Measurements from ENCODE around the gene HNMT. TPM values are rescaled to one million over a fixed set of nuclear protein-coding genes. Genes with fewer than 3 reads are reported as not detected.

The HNMT gene
- total and polyA plus RNA-seq, 2 of the 13 experiments (the other 11 are each of a cell fraction or from before 2014, with no cell fraction given), result 279 to 309 TPM

GRCh38 chr2:137963535-137964065 is 673 bp upstream of the HNMT start:
- Histone ChIP-seq H3K27ac (ENCODE audit: extremely low read length, insufficient read depth, low read length) (peak overlapping the region; percentile 100), H3K4me3 (replicated peaks in 1 of 3; ENCODE audit: insufficient read depth in 1 of 3, low read depth in 2 of 3, low read length in 3 of 3) (peak overlapping the region; percentile 15 to 60 (median 20); a peak in 5 of 6 replicates), H3K9ac (ENCODE audit: insufficient read depth, low read depth, low read length) (peak overlapping the region; percentile 91), H4K20me1 (ENCODE audit: insufficient read depth, low read length) (no peaks in the 10 kb centered on the region), H3K79me2 (ENCODE audit: insufficient read depth, low read length) (peaks cover 57% of the 10 kb centered on the region), H2AFZ (ENCODE audit: low read length) (no peak overlapping the region), H3K4me2 (ENCODE audit: low read depth, low read length) (peak overlapping the region; percentile 90), H3K36me3 (replicated peaks in 1 of 2; ENCODE audit: control insufficient read depth in 1 of 2, insufficient read depth in 2 of 2, low read length in 2 of 2) (peaks cover 0 to 9% of the 10 kb centered on the region in 2 experiments; a peak in 2 of 5 replicates), H3K9me3 (ENCODE audit: low read length) (no peaks in the 10 kb centered on the region), H3K4me1 (ENCODE audit: insufficient read depth, low read length) (peaks cover 64% of the 10 kb centered on the region), H3K27me3 (ENCODE audit: control insufficient read depth in 1 of 2, insufficient read depth in 2 of 2, low read length in 2 of 2) (no peaks in the 10 kb centered on the region; a peak in 2 of 5 replicates)
- ATAC-seq (peak; percentile 28), FAIRE-seq (no peak), DNase-seq (ENCODE audit: low spot score) (peak; percentile 53)
- 32% methylated on average over 9 of the region's 9 CpGs for WGBS (ENCODE audit: low lambda C conversion rate)
- ChIA-PET POLR2A (interaction anchor here (0.7 to 9.4 kb wide), 44 partner anchors 8 to 824 kb away, joined by 3 to 733 read pairs (median 6); no protein-coding TSS in a partner anchor), CTCF (ENCODE audit: low intra/inter-chr PET ratio, low total read pairs) (no interaction called here)
- TSS peak; percentile 98 for BruUV-seq (replicated peaks)
- in situ Hi-C loops (cut with HindIII; ENCODE audit: extremely low pct_ligation_motif_present, low pct_unique_long_range_greater_than_20kb) (no loop called here), intact Hi-C loops (cut with micrococcal nuclease; ENCODE audit: unreplicated experiment) (loop anchor here (1.0 to 5.0 kb wide), 6 partner anchors 20 to 529 kb away; no protein-coding TSS in a partner anchor)
- 0 out of 2 replicates have a peak, but pooled peaks have one; percentile 45 for TF ChIP-seq FUBP1 (CRISPR knock-in tag; IDR thresholded peaks at IDR 0.05; ENCODE audit: borderline replicate concordance)
- no peak for TF ChIP-seq ZNF784 (CRISPR knock-in tag; IDR thresholded peaks at IDR 0.05; ENCODE audit: borderline replicate concordance)
- TF ChIP-seq MTF2 (CRISPR knock-in tag; IDR thresholded peaks at IDR 0.05; ENCODE audit: borderline replicate concordance), result peak; percentile 59; the same call in 1 of the 2 replicates
- no peak for TF ChIP-seq ZNF17 (CRISPR knock-in tag; IDR thresholded peaks at IDR 0.05)
- TF ChIP-seq BRD4 (CRISPR knock-in tag; IDR thresholded peaks at IDR 0.05), result peak; percentile 47; the same call in 1 of the 2 replicates
- TF ChIP-seq ZFYVE20 (CRISPR knock-in tag; IDR thresholded peaks at IDR 0.05; ENCODE audit: borderline replicate concordance, low read depth), result no peak
- TF ChIP-seq KDM5B (CRISPR knock-in tag; IDR thresholded peaks at IDR 0.05; ENCODE audit: borderline replicate concordance), result no peak
- TF ChIP-seq POGK (CRISPR knock-in tag; conservative IDR thresholded peaks at IDR 0.05), result no peak
- TF ChIP-seq TOE1 (CRISPR knock-in tag; IDR thresholded peaks at IDR 0.05), result no peak
- no peak for TF ChIP-seq NR2F1 (CRISPR knock-in tag; IDR thresholded peaks at IDR 0.05)
- no peak for TF ChIP-seq TBX3 (IDR thresholded peaks at IDR 0.05; ENCODE audit: borderline replicate concordance)
- 0 out of 2 replicates have a peak, but pooled peaks have one; percentile 6 for TF ChIP-seq ZNF12 (CRISPR knock-in tag; IDR thresholded peaks at IDR 0.05)
- no peak for TF ChIP-seq E2F5 (CRISPR knock-in tag; conservative IDR thresholded peaks at IDR 0.05)
- 0 out of 2 replicates have a peak, but pooled peaks have one; percentile 19 for TF ChIP-seq FLYWCH1 (CRISPR knock-in tag; IDR thresholded peaks at IDR 0.05)
- TF ChIP-seq NCOA5 (CRISPR knock-in tag; IDR thresholded peaks at IDR 0.05), result peak; percentile 7; the same call in 1 of the 2 replicates
- peak; percentile 36 for TF ChIP-seq DBP (CRISPR knock-in tag; IDR thresholded peaks at IDR 0.05; ENCODE audit: not compliant biosample characterization)

Measured in HepG2 (cell line).